ENCODE data around the gene DHODH. TPM values are rescaled to one million over a fixed set of nuclear protein-coding genes. Genes with fewer than 3 reads are reported as not detected.
A peak's percentile ranks its signal among the peaks of the same experiment; 100 is the strongest.

The DHODH gene
- total RNA-seq, 1 donor from 2014 or later, result 4.0 TPM

DNA sequence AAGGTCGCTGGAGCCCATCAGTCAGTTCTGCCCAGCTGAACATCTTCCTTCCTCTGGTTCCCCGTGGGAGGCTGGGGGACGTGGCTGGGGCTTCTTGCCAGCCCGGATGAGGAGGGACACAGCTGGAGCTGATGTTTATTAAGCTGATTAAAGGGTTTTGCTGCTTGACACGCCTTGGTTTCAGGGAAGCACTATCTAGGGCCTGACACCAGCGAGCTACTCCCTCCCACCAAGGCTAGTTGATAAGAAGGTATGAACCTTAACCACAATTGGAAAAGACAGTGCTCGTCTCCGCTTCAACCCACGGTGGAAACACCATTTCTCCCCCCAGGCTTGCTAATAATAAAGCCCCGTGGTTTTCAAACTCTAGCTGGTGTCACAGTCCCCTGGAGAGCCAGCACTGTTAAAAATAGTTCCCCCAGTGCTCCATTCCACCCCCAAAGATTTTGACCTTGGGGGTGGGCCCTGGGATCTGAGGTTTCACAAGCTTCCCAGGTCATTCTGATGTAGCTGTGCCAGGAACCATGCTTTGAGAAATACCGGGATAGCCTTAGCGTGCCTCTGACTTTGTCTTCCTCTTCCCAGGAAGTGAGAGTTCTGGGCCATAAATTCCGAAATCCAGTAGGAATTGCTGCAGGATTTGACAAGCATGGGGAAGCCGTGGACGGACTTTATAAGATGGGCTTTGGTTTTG lies 5.5 kb downstream of the DHODH start:
- DNase-seq, result peak; percentile 4

DNA sequence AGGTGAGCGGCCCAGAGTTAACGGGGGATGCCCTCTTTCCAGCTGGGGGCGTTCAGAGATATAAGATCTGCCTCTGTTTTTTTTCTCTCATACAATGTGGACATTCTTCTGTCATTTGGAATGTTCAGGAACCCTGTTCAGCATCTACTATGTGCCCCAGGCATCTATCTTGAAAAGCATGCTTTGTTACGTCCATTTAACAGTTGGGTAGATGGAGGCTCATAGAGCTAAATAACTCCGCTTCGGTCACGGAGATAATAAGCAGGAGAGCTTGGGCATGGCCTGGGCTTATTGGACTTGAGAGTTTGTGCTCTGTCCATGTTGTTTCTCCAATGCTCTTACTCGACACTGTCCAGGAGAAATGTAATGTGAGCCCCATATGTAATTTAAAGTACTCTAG lies 6.1 kb downstream of the DHODH start:
- DNase-seq, result no peak

DNA sequence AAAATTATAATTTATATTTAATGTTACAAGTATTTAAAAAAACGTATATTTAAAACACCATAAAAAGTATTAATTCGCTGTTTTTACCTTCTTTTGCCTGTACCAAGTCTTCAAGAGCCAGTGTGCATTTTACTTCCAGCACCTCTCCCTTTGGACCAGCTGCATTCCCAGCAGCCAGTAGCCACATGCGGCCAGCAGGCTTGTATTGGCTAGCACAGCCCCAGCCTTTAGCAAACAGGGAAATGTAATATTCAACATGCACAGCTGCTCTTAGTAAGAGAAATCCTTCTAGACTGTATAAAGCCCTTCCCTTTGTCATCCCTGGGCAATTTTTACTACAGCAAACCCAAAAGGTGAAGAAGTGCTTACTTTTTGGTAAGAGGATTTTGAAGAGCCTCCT lies 6.6 kb downstream of the DHODH start:
- no peak for DNase-seq

DNA sequence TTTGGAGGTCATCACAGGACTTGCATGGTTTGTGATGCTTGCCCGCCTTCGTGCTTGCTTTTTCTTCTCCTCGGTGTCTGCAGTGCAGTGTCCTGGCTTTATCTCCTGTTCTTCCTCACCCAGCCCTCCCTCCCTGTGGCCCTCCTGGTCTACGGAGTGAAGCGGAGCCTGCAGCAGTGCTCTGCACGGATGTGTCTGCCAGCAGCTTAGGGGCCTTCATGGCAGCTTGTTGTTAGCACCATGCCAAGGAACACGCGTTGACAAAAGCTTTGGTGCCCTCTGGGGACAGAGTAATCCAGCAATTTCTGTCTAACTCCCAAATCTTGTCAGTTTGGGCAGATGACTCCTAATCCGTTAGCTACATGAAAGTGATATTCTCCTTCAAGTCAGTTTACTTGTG lies 9.9 kb downstream of the DHODH start:
- no peak for DNase-seq

DNA sequence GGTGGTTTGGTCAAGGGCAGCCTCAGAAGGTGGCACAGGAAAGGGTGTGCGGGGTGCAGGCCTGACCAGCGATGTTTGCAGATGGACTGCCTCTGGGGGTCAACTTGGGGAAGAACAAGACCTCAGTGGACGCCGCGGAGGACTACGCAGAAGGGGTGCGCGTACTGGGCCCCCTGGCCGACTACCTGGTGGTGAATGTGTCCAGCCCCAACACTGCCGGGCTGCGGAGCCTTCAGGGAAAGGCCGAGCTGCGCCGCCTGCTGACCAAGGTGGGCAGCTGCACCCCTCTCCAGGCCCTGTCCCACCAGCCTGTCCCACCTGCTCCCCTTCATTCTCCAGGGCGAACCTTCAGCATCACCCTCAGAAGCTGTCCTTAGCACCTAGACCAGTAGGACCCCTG lies 12.5 kb downstream of the DHODH start:
- DNase-seq, result no peak

DNA sequence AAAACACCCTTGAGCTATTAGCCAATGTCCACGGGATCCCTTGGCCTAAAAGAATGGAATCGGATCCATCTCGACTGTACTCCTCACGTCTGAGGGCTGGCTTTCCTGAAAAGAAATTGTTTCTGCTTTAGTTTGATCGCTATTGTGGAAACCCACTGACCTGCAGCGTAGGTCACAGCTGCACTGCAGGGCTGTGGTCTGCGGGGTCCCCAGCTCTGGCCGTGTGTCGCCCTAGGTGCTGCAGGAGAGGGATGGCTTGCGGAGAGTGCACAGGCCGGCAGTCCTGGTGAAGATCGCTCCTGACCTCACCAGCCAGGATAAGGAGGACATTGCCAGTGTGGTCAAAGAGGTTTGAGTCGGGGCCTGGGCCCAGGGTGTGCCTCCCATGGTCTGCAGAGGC lies 13.6 kb downstream of the DHODH start:
- no peak for DNase-seq

DNA sequence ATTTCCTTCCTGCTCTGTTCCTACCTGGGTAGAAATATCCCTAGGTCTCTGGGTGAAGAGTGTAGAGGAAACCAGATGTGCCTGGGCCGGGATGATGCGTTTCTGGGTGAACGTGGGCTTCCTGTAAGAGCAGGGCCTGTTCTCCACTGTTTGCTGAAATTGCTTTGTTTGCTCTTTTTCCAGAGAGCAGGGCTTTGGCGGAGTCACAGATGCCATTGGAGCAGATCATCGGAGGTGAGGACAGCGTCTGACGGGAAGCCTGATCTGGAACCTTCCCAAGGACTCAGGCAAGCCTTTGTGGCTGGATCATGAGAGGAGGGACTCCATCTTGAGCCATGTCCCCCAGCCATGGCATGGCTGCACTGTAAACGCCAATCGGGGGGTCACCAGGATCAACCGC lies 15.4 kb downstream of the DHODH start:
- no peak for DNase-seq

DNA sequence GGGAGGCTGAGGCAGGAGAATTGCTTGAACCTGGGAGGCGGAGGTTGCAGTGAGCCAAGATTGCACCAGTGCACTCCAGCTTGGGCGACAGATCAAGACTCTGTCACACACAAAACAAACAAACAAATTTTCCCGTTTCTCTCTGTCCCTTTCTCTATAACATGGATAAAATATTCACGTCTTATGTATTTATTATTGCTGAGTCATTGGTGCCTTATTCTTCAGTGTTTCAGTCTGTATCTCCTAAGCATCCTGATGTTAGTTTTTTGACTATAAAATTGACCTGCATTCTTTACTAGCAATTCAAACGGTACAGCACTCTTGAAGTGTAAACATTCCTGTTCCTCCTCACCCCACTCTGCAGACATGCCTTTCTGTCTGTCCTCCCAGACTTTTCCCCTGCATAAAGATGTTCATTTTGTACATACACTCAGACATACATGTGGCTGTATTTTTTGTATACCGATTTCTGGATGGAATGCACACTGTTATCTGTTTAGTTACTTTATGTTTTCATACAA lies 16.4 kb downstream of the DHODH start:
- DNase-seq, result no peak

DNA sequence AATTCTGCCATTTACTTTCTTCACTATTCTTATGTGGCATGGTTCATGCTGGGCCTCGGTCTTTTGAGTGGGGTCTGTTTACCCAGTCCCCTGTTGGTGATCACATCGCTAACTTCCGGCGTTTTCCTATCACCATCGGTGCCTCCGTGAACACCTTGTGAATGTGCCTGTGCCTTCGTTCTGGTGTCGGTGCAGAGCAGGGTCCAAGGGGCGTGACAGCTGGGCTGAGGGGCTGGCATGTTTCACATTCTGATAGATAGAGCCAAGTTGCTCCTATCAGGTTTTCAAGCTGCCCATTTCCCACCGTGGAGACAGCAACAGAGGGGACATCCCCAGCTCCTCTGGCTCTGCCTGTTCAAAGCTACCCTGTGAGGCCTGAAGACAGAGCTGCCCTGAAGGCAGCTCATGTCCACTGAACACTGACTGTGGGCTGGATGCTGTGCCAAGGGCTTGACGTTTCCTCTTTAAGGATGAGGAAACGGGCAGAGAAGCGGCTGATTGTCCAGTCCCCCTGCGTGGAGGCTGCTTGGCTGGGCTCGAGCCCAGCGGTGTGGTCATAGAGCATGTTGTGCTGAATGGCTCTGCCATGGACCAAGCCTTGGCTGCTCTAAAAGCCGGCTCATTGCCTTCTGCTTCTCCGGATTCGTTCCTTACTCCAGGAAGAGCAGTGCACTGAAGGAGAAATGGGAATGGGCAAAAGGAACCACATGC lies 17.0 kb downstream of the DHODH start:
- no peak for DNase-seq

DNA sequence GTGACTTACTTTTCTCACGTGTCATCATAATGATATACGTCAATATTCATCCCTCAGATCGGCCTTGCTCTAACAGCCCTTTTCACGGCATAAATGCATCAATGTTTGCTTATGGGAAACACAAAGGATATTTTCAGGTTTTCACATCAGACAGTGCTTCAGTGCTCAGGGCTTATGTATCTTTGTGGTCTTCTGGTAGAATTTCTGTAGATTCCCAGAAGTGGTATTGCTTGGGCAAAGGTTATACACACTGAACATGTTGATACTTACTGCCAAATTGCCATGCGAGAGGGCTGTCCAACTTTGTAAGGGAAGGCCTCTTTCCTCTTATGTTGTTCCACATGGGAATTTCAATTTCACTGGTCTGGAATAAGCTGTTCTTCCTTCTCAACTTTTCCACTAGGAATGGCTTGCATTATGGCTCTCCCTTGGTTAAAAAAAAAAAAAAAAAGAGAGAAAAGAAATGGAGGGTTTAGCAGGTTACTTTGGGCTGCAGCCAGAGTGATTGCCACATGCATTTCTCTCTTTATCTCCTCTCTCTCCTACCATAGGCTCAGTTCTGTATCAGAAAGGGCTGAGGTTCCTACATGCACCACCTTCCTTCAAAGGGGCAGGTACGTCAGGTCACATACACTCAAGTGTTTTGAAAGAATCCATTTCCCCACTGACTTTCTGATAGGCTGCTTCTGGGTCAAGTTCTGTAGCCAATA lies 19.3 kb downstream of the DHODH start:
- DNase-seq, result no peak

DNA sequence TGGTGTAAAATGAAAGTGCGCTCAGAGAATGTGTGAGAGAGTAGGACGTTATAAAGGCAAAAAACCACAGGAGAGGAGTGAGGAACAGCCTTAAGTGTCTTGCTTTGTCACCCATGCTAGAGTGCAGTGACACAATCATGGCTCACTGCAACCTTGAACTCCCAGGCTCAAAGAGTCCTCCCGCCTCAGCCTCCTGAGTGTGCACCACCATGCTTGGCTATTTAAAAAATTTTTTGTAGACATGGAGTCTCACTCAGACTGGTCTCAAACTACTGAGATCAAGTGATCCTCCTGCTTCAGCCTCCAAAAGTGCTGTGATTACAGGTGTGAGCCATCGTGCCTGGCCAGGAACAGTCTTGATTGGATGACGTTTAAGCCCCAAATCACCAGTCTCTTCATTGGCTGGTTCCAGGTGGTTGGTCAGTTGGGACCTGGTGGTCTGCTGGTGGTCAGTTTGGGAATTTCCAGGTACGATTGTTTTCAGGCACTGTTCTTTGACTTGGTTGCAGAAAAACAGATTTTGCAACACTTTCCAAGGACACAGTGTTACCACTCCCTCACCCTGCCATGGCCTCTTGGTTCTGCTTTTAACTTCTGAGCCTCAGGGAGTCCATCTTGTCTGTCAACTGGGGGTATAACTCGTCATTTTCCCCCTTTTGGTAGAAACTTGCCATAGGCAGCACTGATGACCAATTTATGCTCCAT lies 21.2 kb downstream of the DHODH start:
- DNase-seq, result no peak

DNA sequence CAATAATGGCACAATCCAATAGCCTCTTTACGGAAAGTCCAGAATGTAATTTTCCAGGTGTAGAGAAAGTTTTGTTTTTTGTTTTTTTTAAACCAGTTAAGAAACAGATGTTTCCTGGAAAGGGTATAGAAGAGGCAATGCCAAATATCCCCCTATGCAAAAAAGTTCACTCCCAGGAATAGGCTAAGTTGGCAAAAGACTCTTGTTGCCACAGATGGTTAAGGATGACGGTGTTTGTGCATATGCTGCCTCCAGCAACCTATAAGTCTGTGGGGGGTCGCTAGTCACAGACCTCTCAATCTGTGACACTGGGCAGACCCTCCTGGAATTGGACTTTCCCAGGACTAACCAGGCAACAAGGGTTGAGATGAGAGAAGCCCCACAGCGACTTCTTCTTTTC lies 24.9 kb downstream of the DHODH start:
- DNase-seq, result no peak

DNA sequence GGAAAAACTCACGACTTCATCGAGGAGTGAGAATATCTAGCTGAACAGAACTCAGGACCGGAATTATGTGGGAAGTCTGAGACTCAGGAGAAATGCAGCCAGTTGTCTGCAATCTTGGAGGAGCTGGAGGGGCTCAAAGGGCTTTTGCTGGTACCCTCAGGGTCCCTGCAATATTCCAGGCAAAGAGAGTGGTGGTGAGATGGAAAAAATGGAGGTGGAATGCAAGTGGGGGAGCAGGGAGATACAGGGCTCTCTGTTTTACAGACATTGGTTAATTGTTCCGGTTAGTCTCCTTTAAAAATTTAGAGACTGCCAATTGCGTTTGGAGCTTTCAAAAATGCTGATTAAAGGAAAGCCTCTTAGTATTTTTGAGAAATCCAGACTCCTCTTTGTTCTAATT lies 27.6 kb downstream of the DHODH start:
- no peak for DNase-seq

DNA sequence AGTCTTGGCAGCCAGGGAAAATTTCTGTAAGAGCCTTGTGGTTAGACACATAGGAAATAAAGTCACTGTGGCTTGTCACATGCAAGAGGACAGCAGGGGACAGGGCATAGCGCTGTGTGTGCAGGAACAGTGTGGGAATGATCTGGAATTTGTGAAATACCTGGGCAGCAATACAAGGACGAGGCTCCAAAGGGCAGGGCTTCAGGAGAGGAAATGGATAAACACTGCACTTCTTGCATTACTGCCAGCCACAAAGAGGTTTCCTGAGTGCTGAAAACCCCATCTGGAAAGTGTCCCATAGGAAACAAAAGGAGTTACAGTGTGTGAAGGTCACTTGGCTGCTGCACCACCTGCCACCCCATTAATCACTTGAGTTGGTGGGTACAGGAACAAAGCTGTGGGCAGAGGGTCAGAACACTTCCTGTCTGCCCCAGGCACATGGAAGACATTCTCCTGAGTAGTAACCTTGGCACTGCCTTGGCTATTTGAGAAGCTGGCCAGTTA lies 33.7 kb downstream of the DHODH start:
- DNase-seq, result no peak

DNA sequence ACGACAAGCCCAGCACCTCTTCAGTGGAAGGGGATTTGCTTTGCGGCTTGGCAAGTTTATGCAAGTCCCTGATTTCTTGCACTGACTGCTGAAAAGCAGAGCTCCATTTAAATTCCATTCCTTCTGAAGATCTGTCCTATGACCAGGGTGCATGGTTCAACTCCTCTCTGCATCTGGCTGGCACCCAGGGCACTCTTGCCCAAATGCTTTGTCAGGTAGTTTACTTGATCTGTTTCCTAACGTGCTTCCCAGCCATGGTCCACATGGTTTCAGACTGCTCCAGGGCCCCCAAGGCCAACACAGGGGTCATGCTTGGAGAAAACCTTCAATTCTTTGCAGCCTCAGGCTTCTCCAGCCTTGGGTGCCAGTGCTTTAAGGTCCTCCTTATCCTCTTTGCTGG lies 34.5 kb downstream of the DHODH start:
- no peak for DNase-seq

DNA sequence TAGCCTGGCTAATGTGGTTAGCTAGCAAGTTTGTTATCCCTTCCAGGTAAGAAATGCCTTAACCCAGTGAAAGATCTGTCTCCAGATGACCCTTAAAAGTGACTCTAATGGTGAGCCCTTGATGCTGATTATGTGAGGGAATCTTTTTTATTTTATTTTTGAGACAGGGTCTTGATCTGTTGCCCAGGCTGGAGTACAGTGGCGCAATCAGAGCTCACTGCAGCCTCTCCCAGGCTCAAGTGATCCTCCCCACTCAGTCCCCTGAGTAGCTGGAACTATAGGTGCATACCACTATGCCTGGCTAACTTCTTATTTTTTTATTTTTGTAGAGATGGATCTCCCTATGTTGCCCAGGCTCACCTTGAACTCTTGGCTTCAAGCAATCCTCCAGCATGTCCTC lies 35.0 kb downstream of the DHODH start:
- no peak for DNase-seq

DNA sequence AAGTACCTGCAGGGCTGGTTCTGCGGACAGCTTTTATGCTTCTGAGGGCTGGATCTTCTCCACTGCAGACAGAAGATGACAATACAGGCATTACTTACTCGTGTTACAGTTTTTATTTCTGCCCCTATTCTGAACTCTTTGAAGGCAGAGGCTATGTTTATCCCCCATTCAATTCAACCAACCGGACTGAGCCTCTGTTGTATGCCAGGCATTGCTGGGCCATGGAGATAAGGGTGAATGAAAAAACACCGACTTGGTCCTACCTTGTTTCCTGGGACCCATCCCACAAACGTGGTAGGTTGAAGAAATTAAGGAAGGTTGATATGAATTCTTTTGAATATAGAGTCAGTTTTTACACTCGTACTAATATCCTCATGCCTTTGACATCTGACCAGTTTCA lies 35.8 kb downstream of the DHODH start:
- no peak for DNase-seq

DNA sequence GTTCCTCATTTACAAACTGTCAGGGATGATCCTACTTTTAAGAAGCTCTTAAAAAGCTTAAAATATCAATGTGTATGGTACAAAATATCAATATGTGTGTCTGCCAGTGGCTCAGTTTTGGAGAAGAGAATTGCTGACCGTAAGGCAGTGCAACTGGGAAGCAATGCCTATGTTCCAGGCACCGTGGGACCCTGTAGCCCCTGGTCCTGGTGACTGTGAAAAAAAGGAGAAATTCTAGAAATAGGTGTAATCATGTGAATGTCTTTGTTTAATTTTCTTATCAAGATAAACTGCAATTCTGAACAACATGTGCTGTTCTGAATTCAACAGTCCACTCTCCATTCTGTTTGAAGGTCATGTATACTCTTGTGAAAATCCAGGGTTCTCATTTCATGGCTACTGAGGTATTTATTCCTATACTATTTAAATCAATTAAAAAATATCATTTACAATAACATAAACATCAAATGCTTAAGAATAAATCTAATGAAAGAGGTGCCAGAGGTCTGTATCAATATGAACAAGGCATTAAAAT lies 36.3 kb downstream of the DHODH start:
- no peak for DNase-seq

DNA sequence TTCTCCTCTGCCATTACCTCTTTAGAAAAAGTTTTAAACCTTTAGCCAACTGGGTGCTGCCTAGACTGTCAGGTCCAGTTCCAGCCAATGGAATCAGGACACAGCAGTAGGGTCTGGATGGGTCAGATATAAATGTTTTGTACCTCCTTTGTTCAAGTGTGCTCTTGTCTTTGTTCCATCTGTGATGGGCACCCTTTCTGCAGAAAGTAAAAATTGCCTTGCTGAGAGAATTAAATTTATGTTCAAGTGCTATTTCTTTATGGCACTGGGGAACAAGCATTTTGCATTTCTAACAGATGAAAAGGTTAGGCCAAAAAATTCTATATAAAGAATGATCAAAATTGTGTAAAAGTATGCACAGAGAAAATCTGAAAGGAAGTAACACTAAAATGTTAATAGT lies 40.6 kb downstream of the DHODH start:
- no peak for DNase-seq

DNA sequence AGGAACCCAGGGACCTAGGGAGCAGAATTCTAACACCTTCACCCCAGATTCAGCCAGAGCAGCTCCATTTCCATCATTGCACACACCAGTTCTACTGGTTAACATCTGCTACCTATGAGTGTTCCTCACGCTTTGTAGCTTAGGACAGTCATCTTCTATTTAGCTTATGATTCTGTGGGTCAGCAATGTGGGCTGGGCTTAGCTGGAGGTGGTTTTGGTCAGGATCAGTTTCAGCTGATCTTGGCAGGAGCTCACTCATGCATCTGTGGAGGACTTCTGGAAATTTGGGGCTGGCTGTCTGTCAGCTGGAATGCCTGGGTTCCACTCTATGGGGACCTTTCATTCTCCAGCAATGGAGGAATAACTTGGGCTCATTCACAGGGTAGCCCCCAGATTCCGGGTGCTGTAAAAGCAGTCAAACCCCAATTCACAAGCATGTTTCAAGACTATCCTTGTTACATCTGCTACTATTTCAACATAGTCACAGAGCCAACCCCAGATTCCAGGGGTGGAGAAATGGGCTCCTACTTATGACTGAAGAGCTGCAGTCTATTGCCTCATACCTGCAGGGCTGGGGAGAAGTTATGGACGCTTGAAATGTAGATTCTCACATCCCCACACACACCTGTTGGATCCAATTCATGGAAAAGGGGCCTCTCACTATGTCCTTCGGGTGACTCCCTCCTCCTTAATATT lies 42.4 kb downstream of the DHODH start:
- DNase-seq, result no peak

DNA sequence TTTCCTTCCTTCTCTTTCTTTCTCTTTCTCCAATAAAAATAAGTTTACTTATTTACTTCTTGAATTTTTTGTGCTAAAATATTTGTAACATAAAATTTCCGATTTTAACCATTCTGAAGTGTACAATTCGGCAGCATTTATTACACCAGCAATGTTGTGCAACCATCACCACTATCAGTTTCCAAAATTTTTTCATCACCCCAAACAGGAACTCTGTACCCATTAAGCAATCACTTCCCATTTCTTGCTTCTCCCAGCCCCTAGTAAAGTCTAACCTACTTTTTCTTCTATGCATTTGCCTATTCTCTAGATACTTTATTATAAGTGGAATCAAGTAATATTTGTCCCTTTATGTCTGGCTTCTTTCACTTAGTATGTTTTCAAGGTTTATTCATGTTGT lies 43.3 kb downstream of the DHODH start:
- DNase-seq, result no peak
